HG03571 (cell line): ENCODE results near the gene LYG1.
"Not testable (repeated sequence)": the region's sequence is repeated elsewhere in the genome, so short reads cannot be mapped to it uniquely, and the experiment has no call there.

ENCODE experiments used
- ATAC-seq: cut with Tn5 transposase; IDR thresholded peaks from one replicate; pipeline ENCODE4 v1.9.1; 2021; ENCODE audit not compliant: unreplicated experiment

Gene LYG1

GRCh38 chr2:99278195-99278765 lies 22.7 kb downstream of the LYG1 start:
- ATAC-seq: not testable (repeated sequence)

DNA sequence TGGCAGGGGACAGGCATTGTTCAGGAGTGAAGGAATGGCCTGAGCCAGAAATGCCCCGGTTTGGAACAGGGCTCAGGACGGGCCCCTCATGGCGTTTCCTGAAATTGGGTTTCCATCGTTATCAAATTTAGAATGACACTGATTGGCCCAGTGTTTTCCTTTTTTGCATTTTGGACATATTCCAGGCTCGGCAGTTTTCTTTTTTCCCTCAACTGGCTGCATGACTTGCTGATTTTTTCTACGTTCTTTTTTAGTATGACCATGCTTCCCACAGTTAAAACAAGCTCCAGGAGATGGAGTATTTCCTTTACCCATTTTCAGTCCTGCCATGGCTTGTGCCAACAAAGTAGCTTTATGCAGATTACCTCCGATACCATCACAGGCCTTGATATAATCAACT lies 25.1 kb downstream of the LYG1 start:
- ATAC-seq: no peak

DNA sequence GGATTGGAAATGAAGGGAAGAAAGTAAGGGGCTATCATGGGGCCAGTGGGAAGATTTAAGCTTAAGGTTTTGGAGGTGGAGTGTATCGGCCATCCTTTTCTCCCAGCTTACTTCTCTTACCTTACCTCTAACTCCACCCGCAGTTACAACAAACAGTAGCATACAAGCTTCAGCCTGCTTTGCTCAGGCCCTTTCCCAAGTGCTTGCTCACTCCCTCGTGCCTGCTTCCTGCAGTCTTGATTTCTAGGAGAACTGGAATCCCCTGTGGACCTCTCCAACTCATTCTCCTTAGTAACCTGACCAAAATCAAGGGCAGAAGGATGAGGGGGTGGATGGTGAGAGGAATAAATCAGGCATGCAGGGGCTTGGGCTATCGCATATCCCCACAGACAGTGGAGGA lies 39.8 kb downstream of the LYG1 start:
- ATAC-seq: no peak

GRCh38 chr2:99260184-99260583 lies 40.8 kb downstream of the LYG1 start:
- ATAC-seq: no peak

- ATAC-seq: no peak
Measured at GRCh38 chr2:99259465-99259864, 41.5 kb downstream of the LYG1 start.

DNA sequence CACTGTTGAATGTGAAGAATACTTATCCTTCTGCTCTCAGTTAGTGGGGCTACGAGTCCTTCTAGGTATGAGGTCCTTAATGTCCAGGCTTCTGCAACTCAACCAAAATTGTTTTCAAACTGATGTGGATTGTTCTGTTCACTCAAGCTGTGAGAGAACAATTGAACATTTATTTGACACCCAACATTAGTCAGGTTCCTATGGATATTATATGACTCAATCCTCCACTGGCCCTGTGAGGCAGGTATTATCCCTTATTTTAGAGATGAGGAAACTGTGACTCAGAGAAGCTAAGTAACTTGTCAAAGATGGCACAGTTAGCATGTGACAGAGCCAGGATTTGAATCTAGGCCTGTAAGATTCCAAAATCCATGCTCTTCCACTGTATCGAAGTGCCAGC lies 44.3 kb downstream of the LYG1 start:
- ATAC-seq: no peak

DNA sequence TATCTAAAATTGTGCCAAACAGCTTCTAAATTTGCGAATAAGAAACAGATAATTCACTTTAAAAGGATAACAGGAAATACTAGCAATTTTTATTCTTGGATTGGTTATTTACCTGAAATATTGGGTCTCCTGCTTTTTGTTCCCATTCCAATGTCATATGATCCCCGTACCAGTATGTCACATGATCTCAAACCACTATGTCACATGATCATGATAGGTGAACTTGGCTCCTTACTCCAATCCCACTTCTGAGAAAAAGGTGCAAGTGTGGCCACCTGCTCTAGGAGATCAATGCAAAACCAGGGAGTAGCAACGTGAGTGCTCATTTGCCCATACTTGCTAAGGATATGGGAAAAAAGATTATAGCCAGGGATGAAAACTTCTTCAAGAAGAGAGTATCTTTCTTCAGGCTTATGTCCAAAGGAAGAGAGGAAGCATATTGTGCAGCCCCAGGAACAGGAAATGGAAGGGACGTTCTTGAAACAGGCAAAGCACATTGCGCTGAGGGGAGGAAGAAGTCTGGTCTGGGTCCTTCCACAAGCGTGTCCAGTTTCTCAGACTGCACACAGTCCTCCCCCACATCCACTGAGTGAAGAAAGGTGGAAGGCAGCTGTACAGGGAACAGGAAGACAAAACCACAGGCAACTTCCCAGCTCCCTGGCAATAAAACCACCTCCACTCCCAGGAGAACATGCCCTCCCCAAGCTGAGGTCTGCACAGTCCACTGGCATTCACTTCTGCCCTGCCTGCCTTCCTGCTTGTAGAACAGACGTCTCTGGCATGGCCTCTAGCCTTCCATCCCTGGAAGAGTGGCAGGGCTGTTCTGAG lies 45.3 kb downstream of the LYG1 start, which contains the start of gene LYG2:
Gene LYG2, minus strand, starts transcription at position 176 of the 828 bp plus-strand sequence. CDS start 1,406 bp downstream, outside the sequence.
- ATAC-seq: no peak

DNA sequence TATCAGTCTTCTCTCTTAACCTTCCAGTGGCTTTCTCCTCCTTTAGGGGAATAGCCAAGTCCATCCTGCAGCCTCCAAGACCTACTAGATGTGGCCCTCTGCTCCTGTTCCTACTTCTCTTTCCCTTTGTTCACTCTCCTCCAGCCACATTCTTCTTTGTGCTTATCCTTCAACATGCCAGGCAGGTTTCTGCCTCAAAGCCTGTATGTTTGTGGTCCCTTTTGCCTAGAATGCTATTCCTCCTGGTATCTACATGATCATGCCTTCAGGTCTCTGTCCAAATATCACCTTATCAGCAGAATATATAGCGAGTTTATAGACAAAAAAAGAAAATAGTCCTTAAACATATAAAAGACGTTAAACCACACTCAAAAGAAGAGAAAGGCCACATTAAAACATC lies 51.0 kb downstream of the LYG1 start:
- no peak for ATAC-seq

- no peak for ATAC-seq
Measured at GRCh38 chr2:99242151-99242550, 58.8 kb downstream of the LYG1 start.

DNA sequence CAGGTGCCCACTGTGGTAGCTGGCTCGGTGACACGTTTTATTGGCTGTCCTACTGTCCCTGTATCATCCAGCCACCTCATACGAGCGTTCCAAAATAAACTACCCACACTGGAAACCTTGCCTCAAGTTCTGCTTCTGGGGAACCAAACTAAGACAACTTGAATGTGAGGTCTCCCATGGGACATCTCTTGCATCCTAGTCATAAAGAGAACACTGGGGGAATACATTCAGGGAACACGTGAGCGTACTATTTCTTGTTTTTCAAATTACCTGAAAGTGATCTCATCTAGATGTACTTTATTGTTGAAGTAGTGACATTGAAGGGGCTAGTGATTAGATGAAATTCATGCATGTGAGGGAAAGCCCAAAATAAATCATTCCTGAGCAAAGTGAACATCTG lies 60.6 kb downstream of the LYG1 start:
- no peak for ATAC-seq

- ATAC-seq: no peak
Measured at GRCh38 chr2:99238599-99238998, 62.4 kb downstream of the LYG1 start.
